Thymus (tissue), 11 donors: ENCODE results near the gene ZIC5. TPM values are rescaled to one million over a fixed set of nuclear protein-coding genes. Genes with fewer than 3 reads are reported as not detected.

ENCODE experiments used
- DNase-seq, 9 donors: peaks; one replicate each; pipeline ENCODE4 v3.0.0-alpha.2; 2013; ENCODE audit warnings: low spot score in 9 of 9, low read depth in 6 of 9, missing footprints in 1 of 9
- H3K27ac ChIP-seq, 2 donors: one replicate each; pipeline ENCODE4 v1.5.1; 2013; ENCODE audit warnings: control low read depth in 1 of 2, low read depth in 1 of 2, low read length in 1 of 2, mild to moderate bottlenecking in 1 of 2, moderate library complexity in 1 of 2
- H3K27me3 ChIP-seq, 2 donors: one replicate each; pipeline ENCODE4 v1.5.1; 2013; ENCODE audit warnings: low read length in 1 of 2; ENCODE audit not compliant: control insufficient read depth in 2 of 2, insufficient read depth in 1 of 2
- H3K36me3 ChIP-seq, 2 donors: one replicate each; pipeline ENCODE4 v1.5.1; 2013; ENCODE audit warnings: low read length in 1 of 2, mild to moderate bottlenecking in 1 of 2, moderate library complexity in 1 of 2; ENCODE audit not compliant: control insufficient read depth in 2 of 2, insufficient read depth in 2 of 2
- H3K4me1 ChIP-seq, 2 donors: one replicate each; pipeline ENCODE4 v1.5.1; 2013; ENCODE audit warnings: low read length in 2 of 2; ENCODE audit not compliant: control insufficient read depth in 2 of 2, insufficient read depth in 2 of 2
- H3K4me3 ChIP-seq, 2 donors: one replicate each; pipeline ENCODE4 v1.5.1; 2013; ENCODE audit warnings: low read length in 2 of 2, control low read depth in 1 of 2, mild to moderate bottlenecking in 1 of 2
- H3K9me3 ChIP-seq, 2 donors: one replicate each; pipeline ENCODE4 v1.5.1; 2013; ENCODE audit warnings: low read length in 1 of 2, mild to moderate bottlenecking in 1 of 2; ENCODE audit not compliant: control insufficient read depth in 2 of 2, insufficient read depth in 1 of 2
- WGBS: extraction: QIAGEN DNeasy Blood & Tissue Kit; methylation state at CpG from one replicate; pipeline ENCODE4 v1.1.7; 2013; 5-methylcytosine and 5-hydroxymethylcytosine counted together
- polyA plus RNA-seq: library from polyadenylated mRNA; stranded (reverse); fragments of 200-250 nt; gene quantifications from one replicate; pipeline ENCODE4 v1.2.3, GENCODE V29; 2013
- total RNA-seq: library from RNA; stranded (reverse); fragments of 120-200 nt; gene quantifications from one replicate; pipeline ENCODE4 v1.2.4, GENCODE V29; 2013
- donor health status: healthy.

ZIC5 gene
- total and polyA plus RNA-seq, 2 donors = under 0.01 to 0.07 TPM

DNA sequence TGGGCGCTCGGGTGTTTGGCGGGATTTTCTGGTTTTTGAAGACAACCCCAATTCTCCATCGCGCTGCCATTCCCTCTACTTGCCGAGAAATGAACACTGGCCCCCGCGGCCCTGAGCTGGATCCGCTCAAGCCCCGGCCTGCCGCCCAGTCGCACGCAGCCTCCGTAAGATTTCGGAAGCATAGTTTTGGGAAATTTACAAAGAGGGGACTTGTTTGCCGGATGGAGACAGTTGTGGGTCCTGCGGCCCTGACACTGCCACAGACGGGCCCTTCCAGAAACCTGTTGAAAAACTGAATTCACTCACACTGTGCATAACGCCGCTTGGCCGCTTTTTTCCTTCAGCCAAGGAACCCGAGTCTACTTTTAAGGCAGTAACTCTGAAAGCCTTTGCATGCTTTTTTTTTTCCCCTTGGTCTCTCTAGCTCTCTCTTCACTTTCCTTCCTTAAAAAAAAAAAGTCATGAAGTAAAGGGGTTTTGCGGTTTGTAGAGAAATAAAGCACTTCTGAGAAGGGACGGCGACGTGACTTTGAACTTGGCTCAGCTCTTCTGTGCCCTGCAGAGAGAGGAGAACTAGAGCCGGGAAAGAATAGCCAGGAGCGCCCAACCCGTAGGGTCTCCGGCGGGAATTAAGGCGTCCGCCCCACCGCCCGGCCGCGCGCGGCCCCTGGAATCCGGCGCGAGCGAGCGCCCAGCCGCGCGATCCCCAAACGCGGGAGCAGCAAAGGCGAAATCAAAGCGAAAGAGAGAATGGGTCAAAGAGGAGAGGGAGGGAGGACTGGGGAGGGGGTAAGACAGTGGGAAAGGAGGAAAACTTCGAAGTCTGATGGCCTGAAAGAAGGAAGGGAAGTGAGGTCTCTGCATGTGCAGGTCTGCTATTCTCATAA lies 6.6 kb upstream of the ZIC5 start:
- Histone ChIP-seq H3K36me3 (no peaks in the 10 kb centered on the region), H3K27me3 (peaks cover 89 to 99% of the 10 kb centered on the region in 2 donors), H3K4me1 (peaks cover 15 to 27% of the 10 kb centered on the region in 2 donors), H3K9me3 (peaks cover 4 to 30% of the 10 kb centered on the region in 2 donors), H3K27ac (no peak overlapping the region), H3K4me3 (no peak overlapping the region)
- DNase-seq = no peak
- 7% methylated on average over 52 of the region's 52 CpGs for WGBS

DNA sequence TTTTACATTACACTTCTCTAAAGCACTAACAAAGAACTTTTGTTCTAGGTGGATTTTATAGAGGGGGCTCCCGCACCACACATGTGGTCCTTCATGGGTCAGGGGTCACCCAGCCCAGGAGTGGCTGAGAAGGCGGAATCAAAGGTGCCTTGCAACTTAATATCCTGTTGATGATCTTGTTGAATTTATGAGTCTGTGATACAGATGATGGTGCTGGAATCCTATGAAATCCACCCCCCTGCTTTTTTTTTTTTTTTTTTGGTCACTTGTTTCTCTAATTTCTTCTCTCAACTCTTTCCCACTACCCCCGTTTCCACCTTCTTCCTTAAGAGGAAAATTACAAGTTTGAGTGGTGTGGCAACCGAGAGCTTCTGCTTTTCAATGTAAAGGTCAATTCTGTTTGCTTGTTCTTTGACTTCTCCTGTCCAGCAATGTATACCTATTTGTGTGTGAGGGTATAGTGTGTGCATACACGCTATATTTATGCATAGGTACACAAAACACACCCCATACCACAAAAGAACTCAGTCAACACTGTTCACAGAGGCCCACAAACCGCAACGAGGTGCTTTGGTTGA lies 5.9 kb upstream of the ZIC5 start:
- Histone ChIP-seq H3K27me3 (peaks cover 89 to 99% of the 10 kb centered on the region in 2 donors), H3K4me1 (peaks cover 13 to 23% of the 10 kb centered on the region in 2 donors), H3K36me3 (no peaks in the 10 kb centered on the region), H3K4me3 (no peak overlapping the region), H3K27ac (no peak overlapping the region), H3K9me3 (peaks cover 4 to 26% of the 10 kb centered on the region in 2 donors)
- 28% methylated on average over 7 of the region's 7 CpGs for WGBS
- no peak for DNase-seq

DNA sequence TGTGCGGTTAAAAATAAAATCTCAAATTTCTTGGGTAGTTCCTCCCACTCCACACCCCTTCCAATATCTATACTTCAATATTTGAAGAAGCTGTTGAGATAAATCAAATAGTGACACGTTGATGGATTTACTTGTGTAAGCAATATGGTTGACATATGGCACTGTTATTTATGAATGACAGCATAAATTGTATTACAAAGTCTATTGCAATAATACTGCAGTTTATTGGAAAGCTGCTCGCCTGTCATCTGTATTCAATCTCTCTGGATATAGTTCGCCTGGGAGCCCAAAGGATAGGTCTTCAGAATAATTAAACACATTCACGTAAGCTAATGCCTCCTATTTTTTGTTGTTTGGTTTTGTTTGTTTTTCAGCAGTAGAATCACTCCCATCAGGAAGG lies 5.0 kb upstream of the ZIC5 start:
- Histone ChIP-seq H3K9me3 (peaks cover 7 to 26% of the 10 kb centered on the region in 2 donors), H3K36me3 (no peaks in the 10 kb centered on the region), H3K27me3 (peaks cover 89 to 99% of the 10 kb centered on the region in 2 donors), H3K4me1 (peaks cover 5 to 24% of the 10 kb centered on the region in 2 donors), H3K4me3 (no peak overlapping the region), H3K27ac (no peak overlapping the region)
- no peak for DNase-seq
- 70% methylated on average over 5 of the region's 5 CpGs for WGBS

DNA sequence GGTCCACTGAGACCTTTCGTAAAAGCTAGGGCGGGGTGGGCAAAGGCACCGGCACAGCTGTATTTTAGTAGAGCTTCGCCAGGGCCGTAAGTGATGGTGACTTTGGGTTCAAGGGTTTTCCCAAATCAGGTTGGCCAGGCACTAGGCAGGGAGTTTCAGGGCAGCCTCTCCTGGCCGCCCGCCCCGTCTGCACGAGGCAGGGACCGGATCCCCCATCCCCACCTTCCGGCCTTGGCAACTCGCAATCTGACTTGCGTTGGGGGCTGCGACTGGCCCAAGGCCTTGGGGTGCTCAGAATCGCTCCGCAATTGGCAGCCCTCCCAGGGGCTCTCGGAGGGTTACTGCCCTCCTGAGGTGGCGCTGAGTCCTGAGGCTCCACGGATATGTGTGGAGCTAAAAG lies 4.1 kb upstream of the ZIC5 start:
- Histone ChIP-seq H3K4me1 (peaks cover 8 to 20% of the 10 kb centered on the region in 2 donors), H3K9me3 (peaks cover 7 to 26% of the 10 kb centered on the region in 2 donors), H3K27me3 (peaks cover 94 to 100% of the 10 kb centered on the region in 2 donors), H3K4me3 (no peak overlapping the region), H3K27ac (no peak overlapping the region), H3K36me3 (no peaks in the 10 kb centered on the region)
- DNase-seq = no peak
- 22% methylated on average over 19 of the region's 19 CpGs for WGBS

DNA sequence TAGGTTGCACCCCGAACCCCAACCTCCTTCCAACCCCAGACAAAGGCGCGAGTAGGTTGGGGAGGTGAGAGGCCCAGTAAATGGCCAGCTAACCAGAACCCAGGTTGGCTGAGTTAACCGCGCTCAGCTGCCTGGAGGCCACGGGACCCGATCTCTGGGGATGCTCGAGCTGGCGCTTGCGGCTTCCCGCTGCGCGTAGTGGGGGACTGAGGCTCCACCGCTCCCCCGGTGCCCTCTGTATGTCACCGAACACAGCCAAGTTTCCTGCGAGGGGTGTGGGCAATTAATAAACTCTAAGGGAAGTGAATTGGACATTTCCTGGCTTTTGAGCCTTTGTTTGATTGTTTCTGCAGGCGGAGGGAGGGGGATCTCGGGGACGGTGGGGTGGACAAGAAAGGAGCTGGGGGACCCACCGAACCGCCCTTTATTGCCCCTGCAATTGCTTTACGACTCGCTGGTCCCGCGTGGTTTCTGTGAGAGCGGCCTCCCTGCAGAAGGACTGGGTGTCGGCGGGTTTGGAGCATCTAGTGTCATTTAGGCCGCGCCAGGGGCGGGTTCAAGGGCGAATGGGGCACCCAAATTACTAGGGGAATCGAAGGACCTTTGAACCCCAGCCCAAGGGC lies 3.5 kb upstream of the ZIC5 start:
- 12% methylated on average over 34 of the region's 34 CpGs for WGBS
- peaks cover 9 to 20% of the 10 kb centered on the region in 2 donors for H3K4me1 ChIP-seq
- no peaks in the 10 kb centered on the region for H3K36me3 ChIP-seq
- peaks cover 7 to 25% of the 10 kb centered on the region in 2 donors for H3K9me3 ChIP-seq
- no peak overlapping the region for H3K4me3 ChIP-seq
- H3K27me3 ChIP-seq = peaks cover 94 to 100% of the 10 kb centered on the region in 2 donors
- no peak for DNase-seq
- no peak overlapping the region for H3K27ac ChIP-seq

DNA sequence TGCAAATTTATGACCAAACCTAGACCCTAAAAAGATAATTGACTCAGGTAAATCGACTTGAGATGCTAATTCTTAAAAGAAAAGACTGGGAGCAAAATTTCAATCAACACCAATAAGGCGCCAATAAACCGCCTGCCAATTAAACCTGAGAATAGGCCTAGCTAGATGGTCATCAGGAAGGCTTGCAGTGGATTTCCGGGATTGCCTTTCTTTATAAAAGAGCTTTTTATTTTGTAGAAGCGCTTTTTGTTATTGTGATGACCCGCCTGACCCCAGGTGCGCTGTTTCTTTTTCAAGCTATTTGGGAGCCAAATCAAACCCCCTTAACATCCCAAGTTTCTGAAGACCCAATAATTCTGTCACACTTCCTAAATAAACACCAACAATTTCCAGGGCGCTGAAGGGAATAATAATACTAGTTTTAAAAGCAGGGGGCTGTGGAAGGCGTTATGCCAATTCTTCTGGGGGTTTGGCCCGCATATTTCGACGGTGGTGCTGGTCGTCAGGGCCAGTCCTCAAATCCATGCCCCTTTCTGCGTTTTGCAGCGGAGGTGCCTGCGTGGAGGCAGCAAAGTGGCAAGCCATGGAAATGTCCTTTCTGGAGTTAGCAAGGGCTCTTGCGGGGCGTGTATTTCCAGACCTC lies 2.9 kb upstream of the ZIC5 start:
- Histone ChIP-seq H3K9me3 (peaks cover 7 to 18% of the 10 kb centered on the region in 2 donors), H3K27ac (no peak overlapping the region), H3K4me3 (no peak overlapping the region), H3K27me3 (peaks cover 94 to 100% of the 10 kb centered on the region in 2 donors), H3K4me1 (peaks cover 9 to 21% of the 10 kb centered on the region in 2 donors), H3K36me3 (no peaks in the 10 kb centered on the region)
- WGBS = 14% methylated on average over 18 of the region's 18 CpGs
- no peak for DNase-seq

DNA sequence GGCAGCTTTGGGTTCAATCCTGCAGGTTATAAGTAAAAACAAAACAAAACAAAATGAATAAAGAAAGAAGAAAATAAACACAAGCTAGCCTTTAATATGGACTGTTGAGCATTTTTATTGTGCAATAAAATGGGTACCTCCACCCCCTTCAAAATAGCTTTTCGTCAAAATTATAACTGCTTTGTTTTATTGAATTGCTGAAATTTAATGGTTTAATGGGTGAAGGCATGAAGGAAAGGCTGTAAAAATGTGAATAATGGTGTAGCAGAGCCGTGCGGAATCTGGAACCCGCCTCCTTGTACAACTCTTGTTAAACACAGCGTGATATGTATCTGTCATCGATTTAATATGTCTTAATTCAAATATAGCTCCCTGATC lies 2.2 kb upstream of the ZIC5 start:
- DNase-seq = no peak
- H3K27me3 ChIP-seq = peaks cover 94 to 100% of the 10 kb centered on the region in 2 donors
- H3K4me1 ChIP-seq = peaks cover 12 to 23% of the 10 kb centered on the region in 2 donors
- no peak overlapping the region for H3K27ac ChIP-seq
- H3K4me3 ChIP-seq = no peak overlapping the region
- H3K9me3 ChIP-seq = peaks cover 9 to 12% of the 10 kb centered on the region in 2 donors
- 18% methylated on average over 6 of the region's 6 CpGs for WGBS
- no peaks in the 10 kb centered on the region for H3K36me3 ChIP-seq

DNA sequence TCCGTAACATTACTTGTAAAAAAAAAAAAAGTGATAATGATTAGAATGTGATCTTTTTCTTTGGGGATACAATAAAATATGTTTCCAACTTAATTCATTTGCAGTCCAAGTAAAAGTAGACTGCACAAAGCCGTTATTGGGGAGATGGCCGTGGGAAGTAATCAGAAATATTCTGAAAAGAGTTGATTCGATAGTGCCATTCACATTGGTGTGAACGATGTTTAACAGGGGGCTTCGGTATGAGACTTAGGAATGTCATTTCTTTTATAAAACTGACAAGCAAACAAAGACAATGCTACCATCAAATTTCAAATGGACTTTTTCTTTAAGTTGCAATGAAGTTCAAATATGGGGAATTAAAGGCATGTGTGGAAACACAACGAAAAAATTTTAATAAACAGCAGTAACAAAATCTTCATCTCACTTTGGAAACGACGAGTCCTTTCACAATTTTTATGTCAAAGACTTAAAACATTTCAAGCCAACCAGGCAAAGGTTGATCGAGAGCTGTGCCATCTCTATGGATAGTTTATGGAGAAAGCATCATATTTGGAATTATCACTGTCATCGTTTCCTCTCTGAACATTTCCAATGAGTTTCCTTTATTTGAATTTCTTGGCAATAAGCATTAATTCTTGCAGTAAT lies 1.7 kb upstream of the ZIC5 start:
- peaks cover 10 to 12% of the 10 kb centered on the region in 2 donors for H3K9me3 ChIP-seq
- 13% methylated on average over 11 of the region's 11 CpGs for WGBS
- no peak for DNase-seq
- H3K27ac ChIP-seq = no peak overlapping the region
- peaks cover 95 to 100% of the 10 kb centered on the region in 2 donors for H3K27me3 ChIP-seq
- H3K36me3 ChIP-seq = no peaks in the 10 kb centered on the region
- H3K4me3 ChIP-seq = no peak overlapping the region
- peaks cover 12 to 18% of the 10 kb centered on the region in 2 donors for H3K4me1 ChIP-seq
